Neural progenitor cell (in vitro differentiated cells): ENCODE data around the gene PWWP2A. TPM values are rescaled to one million over a fixed set of nuclear protein-coding genes. Genes with fewer than 3 reads are reported as not detected.

ENCODE experiments used
- DNase-seq: peaks from one replicate; pipeline ENCODE4 v3.0.0-alpha.2; 2016; ENCODE audit warnings: low spot score
- H2AFZ ChIP-seq: fragments of 200-600 bp; sonication (generic); replicated peaks from 2 replicates; pipeline ENCODE4 v1.6.1; 2016; ENCODE audit warnings: antibody characterized with exemption
- H3F3A ChIP-seq: fragments of 200-600 bp; sonication (generic); 2 replicates; pipeline ENCODE4 v1.6.1; 2016; ENCODE audit warnings: antibody characterized with exemption, low read depth
- H3K27ac ChIP-seq: fragments of 200-600 bp; sonication (generic); 2 replicates; pipeline ENCODE4 v1.5.1; 2016; ENCODE audit warnings: mild to moderate bottlenecking
- H3K27me3 ChIP-seq: fragments of 200-600 bp; sonication (generic); 2 replicates; pipeline ENCODE4 v1.6.1; 2016; ENCODE audit warnings: mild to moderate bottlenecking, moderate library complexity
- H3K36me3 ChIP-seq: fragments of 200-600 bp; sonication (generic); 2 replicates; pipeline ENCODE4 v1.5.1; 2016
- H3K4me1 ChIP-seq: fragments of 200-600 bp; sonication (generic); 2 replicates; pipeline ENCODE4 v1.6.1; 2016; ENCODE audit warnings: mixed run types
- H3K4me2 ChIP-seq: fragments of 200-600 bp; sonication (generic); 2 replicates; pipeline ENCODE4 v1.6.1; 2016
- H3K4me3 ChIP-seq: fragments of 200-600 bp; sonication (generic); 2 replicates; pipeline ENCODE4 v1.5.1; 2016
- H3K79me2 ChIP-seq: fragments of 200-600 bp; sonication (generic); 2 replicates; pipeline ENCODE4 v1.6.1; 2016; ENCODE audit warnings: low read depth
- H3K9ac ChIP-seq: fragments of 200-600 bp; sonication (generic); 2 replicates; pipeline ENCODE4 v1.6.1; 2016
- H3K9me3 ChIP-seq: fragments of 200-600 bp; sonication (generic); 2 replicates; pipeline ENCODE4 v1.5.1; 2016; ENCODE audit warnings: low read depth
- H4K20me1 ChIP-seq: fragments of 200-600 bp; sonication (generic); 2 replicates; pipeline ENCODE4 v1.6.1; 2016; ENCODE audit warnings: low read depth
- H3K27ac Mint-ChIP-seq: 3 replicates; pipeline ENCODE4 v1.8.0; 2021; ENCODE audit warnings: mixed read lengths
- H3K27me3 Mint-ChIP-seq: 2 replicates; pipeline ENCODE4 v1.8.0; 2022; ENCODE audit warnings: low read depth, mild to moderate bottlenecking, inconsistent platforms, moderate library complexity, mixed read lengths; ENCODE audit not compliant: insufficient read depth
- H3K36me3 Mint-ChIP-seq: 3 replicates; pipeline ENCODE4 v1.8.0; 2021; ENCODE audit warnings: mixed read lengths
- H3K4me1 Mint-ChIP-seq: 3 replicates; pipeline ENCODE4 v1.8.0; 2021; ENCODE audit warnings: mixed read lengths
- H3K4me3 Mint-ChIP-seq: 3 replicates; pipeline ENCODE4 v1.8.0; 2021; ENCODE audit warnings: mild to moderate bottlenecking, moderate library complexity, mixed read lengths
- H3K9me3 Mint-ChIP-seq: 3 replicates; pipeline ENCODE4 v1.8.0; 2020; ENCODE audit warnings: mixed read lengths
- CTCF ChIP-seq: fragments of 200-600 bp; sonication (generic); IDR thresholded peaks from 2 replicates; pipeline ENCODE4 v1.5.1; 2017; ENCODE audit warnings: antibody characterized with exemption, mild to moderate bottlenecking
- EZH2 ChIP-seq: fragments of 200-600 bp; sonication (generic); IDR thresholded peaks from 2 replicates; pipeline ENCODE4 v1.6.1; 2017; ENCODE audit warnings: antibody characterized with exemption, mild to moderate bottlenecking, moderate library complexity
- EZH2phosphoT487 ChIP-seq: fragments of 200-600 bp; sonication (generic); IDR thresholded peaks from 2 replicates; pipeline ENCODE4 v1.6.1; 2017; ENCODE audit warnings: antibody characterized with exemption
- total RNA-seq: library from RNA; depleted of rRNA; stranded (reverse); fragments of >200 nt; gene quantifications from 2 replicates; pipeline ENCODE4 v1.2.3, GENCODE V29; 2015; ENCODE audit warnings: low replicate concordance

Gene PWWP2A
- total RNA-seq = 37.1 and 49.0 TPM in 2 replicates

- Histone ChIP-seq H3K27me3 (no peaks in the 10 kb centered on the region), H3K79me2 (peaks cover 46% of the 10 kb centered on the region), H3K4me2 (peak within 1 kb of the TSS; percentile 86), H3K9ac (peak within 1 kb of the TSS; percentile 83), H4K20me1 (peaks cover 14% of the 10 kb centered on the region), H2AFZ (peak within 1 kb of the TSS; percentile 51), H3K4me1 (no peaks in the 10 kb centered on the region), H3K27ac (peak within 1 kb of the TSS; percentile 61), H3K9me3 (no peaks in the 10 kb centered on the region), H3F3A (no peaks in the 10 kb centered on the region), H3K36me3 (no peaks in the 10 kb centered on the region), H3K4me3 (peak within 1 kb of the TSS; percentile 92)
- TF ChIP-seq CTCF (peak; percentile 39), EZH2 (no peak), EZH2phosphoT487 (no peak)
- peak within 1 kb of the TSS; percentile 99 for H3K4me3 Mint-ChIP-seq
- peak; percentile 100 for DNase-seq
- peaks cover 9% of the 10 kb centered on the region for H3K4me1 Mint-ChIP-seq
- H3K27ac Mint-ChIP-seq = peak within 1 kb of the TSS; percentile 99
- H3K9me3 Mint-ChIP-seq = no peaks in the 10 kb centered on the region
- H3K36me3 Mint-ChIP-seq = peaks cover 7% of the 10 kb centered on the region
- H3K27me3 Mint-ChIP-seq = peaks cover 4% of the 10 kb centered on the region
Observed at GRCh38 chr5:160119142-160119904, at the start of gene PWWP2A. TSS of gene PWWP2A (minus strand) at chr5:160119450. CDS start at chr5:160119388, 62 bp downstream.

GRCh38 chr5:160167624-160168165 is 48.4 kb upstream of the PWWP2A start:
- Histone ChIP-seq H3F3A (peaks cover 31% of the 10 kb centered on the region), H3K4me2 (no peak overlapping the region), H3K27ac (no peak overlapping the region), H3K27me3 (no peaks in the 10 kb centered on the region), H3K36me3 (no peaks in the 10 kb centered on the region), H3K9me3 (no peaks in the 10 kb centered on the region), H3K9ac (no peak overlapping the region), H3K4me1 (peaks cover 28% of the 10 kb centered on the region), H3K79me2 (no peaks in the 10 kb centered on the region), H4K20me1 (no peaks in the 10 kb centered on the region), H2AFZ (no peak overlapping the region), H3K4me3 (no peak overlapping the region)
- TF ChIP-seq CTCF (no peak), EZH2 (no peak), EZH2phosphoT487 (no peak)
- H3K27me3 Mint-ChIP-seq = peaks cover 6% of the 10 kb centered on the region
- H3K4me1 Mint-ChIP-seq = peaks cover 49% of the 10 kb centered on the region
- H3K27ac Mint-ChIP-seq = peak overlapping the region; percentile 19
- H3K4me3 Mint-ChIP-seq = no peak overlapping the region
- H3K36me3 Mint-ChIP-seq = peaks cover 2% of the 10 kb centered on the region
- no peaks in the 10 kb centered on the region for H3K9me3 Mint-ChIP-seq
- no peak for DNase-seq

- Histone ChIP-seq H3K4me2 (peak overlapping the region; percentile 53), H3K9me3 (no peaks in the 10 kb centered on the region), H3K9ac (no peak overlapping the region), H4K20me1 (no peaks in the 10 kb centered on the region), H3K79me2 (no peaks in the 10 kb centered on the region), H3K4me3 (no peak overlapping the region), H3K36me3 (no peaks in the 10 kb centered on the region), H3K4me1 (peaks cover 28% of the 10 kb centered on the region), H3K27ac (peak overlapping the region; percentile 65), H3F3A (peaks cover 31% of the 10 kb centered on the region), H2AFZ (peak overlapping the region; percentile 93), H3K27me3 (no peaks in the 10 kb centered on the region)
- Mint-ChIP-seq H3K4me3 (no peak overlapping the region), H3K4me1 (peaks cover 48% of the 10 kb centered on the region), H3K27me3 (peaks cover 6% of the 10 kb centered on the region), H3K9me3 (no peaks in the 10 kb centered on the region), H3K36me3 (peaks cover 2% of the 10 kb centered on the region), H3K27ac (peak overlapping the region; percentile 19)
- TF ChIP-seq EZH2 = no peak
- TF ChIP-seq CTCF = no peak
- TF ChIP-seq EZH2phosphoT487 = no peak
- no peak for DNase-seq
Observed at GRCh38 chr5:160166973-160167623, 47.8 kb upstream of the PWWP2A start.
